ENCODE data around the gene MPC1L. TPM values are rescaled to one million over a fixed set of nuclear protein-coding genes. Genes with fewer than 3 reads are reported as not detected.
"Not testable (repeated sequence)": the region's sequence is repeated elsewhere in the genome, so short reads cannot be mapped to it uniquely, and the experiment has no call there.

MPC1L gene
- total and polyA plus RNA-seq, 4 donors, result not detected

GRCh38 chrX:40581336-40581920 lies 41.8 kb upstream of the MPC1L start:
- Histone ChIP-seq H3K36me3 (ENCODE audit: control insufficient read depth in 1 of 2, insufficient read depth in 2 of 2, low read length in 1 of 2) (no peaks in the 10 kb centered on the region), H3K9me3 (ENCODE audit: control insufficient read depth, low read length) (no peaks in the 10 kb centered on the region), H3K4me1 (ENCODE audit: control insufficient read depth in 1 of 2, insufficient read depth in 2 of 2, low read length in 2 of 2) (no peaks in the 10 kb centered on the region), H3K27ac (ENCODE audit: low read depth in 1 of 2, low read length in 2 of 2) (peak overlapping the region in 1 of 2 donors; percentile 49), H3K4me3 (ENCODE audit: low read length in 2 of 2) (peak overlapping the region; percentile 53 to 77), H3K27me3 (ENCODE audit: control insufficient read depth in 1 of 2, insufficient read depth in 2 of 2, low read length in 1 of 2) (no peaks in the 10 kb centered on the region)
- intact Hi-C loops (cut with DNase I), result no loop called here
- DNase-seq (no peak), ATAC-seq (ENCODE audit: low FRiP score) (no peak)
- 2 to 22% methylated on average over 15 of the region's 15 CpGs for WGBS, 2 donors

GRCh38 chrX:40582178-40582577 lies 41.0 kb upstream of the MPC1L start:
- H3K36me3 ChIP-seq (ENCODE audit: control insufficient read depth in 1 of 2, insufficient read depth in 2 of 2, low read length in 1 of 2); H3K4me3 ChIP-seq (ENCODE audit: low read length in 2 of 2); H3K9me3 ChIP-seq (ENCODE audit: control insufficient read depth, low read length); DNase-seq; H3K27me3 ChIP-seq (ENCODE audit: control insufficient read depth in 1 of 2, insufficient read depth in 2 of 2, low read length in 1 of 2); H3K4me1 ChIP-seq (ENCODE audit: control insufficient read depth in 1 of 2, insufficient read depth in 2 of 2, low read length in 2 of 2); intact Hi-C loops (cut with DNase I); H3K27ac ChIP-seq (ENCODE audit: low read depth in 1 of 2, low read length in 2 of 2); ATAC-seq (ENCODE audit: low FRiP score): not testable (repeated sequence)
- 88 to 90% methylated on average over 13 of the region's 13 CpGs for whole genome bisulfite sequencing, 2 donors

- WGBS, 2 donors, result 67% methylated on average over 2 of the region's 2 CpGs
- DNase-seq, result no peak
- no peaks in the 10 kb centered on the region for H3K36me3 ChIP-seq (ENCODE audit: control insufficient read depth in 1 of 2, insufficient read depth in 2 of 2, low read length in 1 of 2)
- intact Hi-C loops (cut with DNase I), result no loop called here
- no peak for ATAC-seq (ENCODE audit: low FRiP score)
- H3K9me3 ChIP-seq (ENCODE audit: control insufficient read depth, low read length), result no peaks in the 10 kb centered on the region
- no peaks in the 10 kb centered on the region for H3K27me3 ChIP-seq (ENCODE audit: control insufficient read depth in 1 of 2, insufficient read depth in 2 of 2, low read length in 1 of 2)
- no peak overlapping the region for H3K4me3 ChIP-seq (ENCODE audit: low read length in 2 of 2)
- no peak overlapping the region for H3K27ac ChIP-seq (ENCODE audit: low read depth in 1 of 2, low read length in 2 of 2)
- no peaks in the 10 kb centered on the region for H3K4me1 ChIP-seq (ENCODE audit: control insufficient read depth in 1 of 2, insufficient read depth in 2 of 2, low read length in 2 of 2)
Measured at GRCh38 chrX:40582811-40583210, 40.4 kb upstream of the MPC1L start.

- WGBS, 2 donors, result 54 to 67% methylated on average over 1 of the region's 1 CpG
- ATAC-seq (ENCODE audit: low FRiP score); H3K9me3 ChIP-seq (ENCODE audit: control insufficient read depth, low read length); intact Hi-C loops (cut with DNase I); DNase-seq; H3K4me3 ChIP-seq (ENCODE audit: low read length in 2 of 2); H3K36me3 ChIP-seq (ENCODE audit: control insufficient read depth in 1 of 2, insufficient read depth in 2 of 2, low read length in 1 of 2); H3K27ac ChIP-seq (ENCODE audit: low read depth in 1 of 2, low read length in 2 of 2); H3K4me1 ChIP-seq (ENCODE audit: control insufficient read depth in 1 of 2, insufficient read depth in 2 of 2, low read length in 2 of 2); H3K27me3 ChIP-seq (ENCODE audit: control insufficient read depth in 1 of 2, insufficient read depth in 2 of 2, low read length in 1 of 2): not testable (repeated sequence)
Measured at GRCh38 chrX:40587623-40588022, 35.6 kb upstream of the MPC1L start.

- ATAC-seq (ENCODE audit: low FRiP score); H3K9me3 ChIP-seq (ENCODE audit: control insufficient read depth, low read length); H3K4me1 ChIP-seq (ENCODE audit: control insufficient read depth in 1 of 2, insufficient read depth in 2 of 2, low read length in 2 of 2); H3K36me3 ChIP-seq (ENCODE audit: control insufficient read depth in 1 of 2, insufficient read depth in 2 of 2, low read length in 1 of 2); H3K4me3 ChIP-seq (ENCODE audit: low read length in 2 of 2); intact Hi-C loops (cut with DNase I); DNase-seq; H3K27ac ChIP-seq (ENCODE audit: low read depth in 1 of 2, low read length in 2 of 2); H3K27me3 ChIP-seq (ENCODE audit: control insufficient read depth in 1 of 2, insufficient read depth in 2 of 2, low read length in 1 of 2): not testable (repeated sequence)
- WGBS, 2 donors, result 85 to 91% methylated on average over 6 of the region's 6 CpGs
Measured at GRCh38 chrX:40589616-40590321, 33.5 kb upstream of the MPC1L start.

- H3K9me3 ChIP-seq (ENCODE audit: control insufficient read depth, low read length), result no peaks in the 10 kb centered on the region
- DNase-seq, result no peak
- H3K4me3 ChIP-seq (ENCODE audit: low read length in 2 of 2), result no peak overlapping the region
- no peaks in the 10 kb centered on the region for H3K27me3 ChIP-seq (ENCODE audit: control insufficient read depth in 1 of 2, insufficient read depth in 2 of 2, low read length in 1 of 2)
- intact Hi-C loops (cut with DNase I), result no loop called here
- H3K36me3 ChIP-seq (ENCODE audit: control insufficient read depth in 1 of 2, insufficient read depth in 2 of 2, low read length in 1 of 2), result no peaks in the 10 kb centered on the region
- WGBS, 2 donors, result 88 to 97% methylated on average over 6 of the region's 6 CpGs
- no peak for ATAC-seq (ENCODE audit: low FRiP score)
- no peaks in the 10 kb centered on the region for H3K4me1 ChIP-seq (ENCODE audit: control insufficient read depth in 1 of 2, insufficient read depth in 2 of 2, low read length in 2 of 2)
- no peak overlapping the region for H3K27ac ChIP-seq (ENCODE audit: low read depth in 1 of 2, low read length in 2 of 2)
Measured at GRCh38 chrX:40603446-40603845, 19.8 kb upstream of the MPC1L start.

- 62 to 75% methylated on average over 3 of the region's 3 CpGs for WGBS, 2 donors
- intact Hi-C loops (cut with DNase I), result no loop called here
- DNase-seq (no peak), ATAC-seq (ENCODE audit: low FRiP score) (no peak)
- no peak overlapping the region for H3K27ac ChIP-seq (ENCODE audit: low read depth in 1 of 2, low read length in 2 of 2)
- H3K36me3 ChIP-seq (ENCODE audit: control insufficient read depth in 1 of 2, insufficient read depth in 2 of 2, low read length in 1 of 2), result no peaks in the 10 kb centered on the region
- no peaks in the 10 kb centered on the region for H3K4me1 ChIP-seq (ENCODE audit: control insufficient read depth in 1 of 2, insufficient read depth in 2 of 2, low read length in 2 of 2)
- no peaks in the 10 kb centered on the region for H3K27me3 ChIP-seq (ENCODE audit: control insufficient read depth in 1 of 2, insufficient read depth in 2 of 2, low read length in 1 of 2)
- H3K4me3 ChIP-seq (ENCODE audit: low read length in 2 of 2), result no peak overlapping the region
- H3K9me3 ChIP-seq (ENCODE audit: control insufficient read depth, low read length), result no peaks in the 10 kb centered on the region
Measured at GRCh38 chrX:40607381-40607780, 15.8 kb upstream of the MPC1L start.

- WGBS, 2 donors, result 59 to 65% methylated on average over 4 of the region's 4 CpGs
- DNase-seq, result no peak
Measured at GRCh38 chrX:40612511-40612910, 10.7 kb upstream of the MPC1L start.

GRCh38 chrX:40615976-40616375 lies 7.3 kb upstream of the MPC1L start:
- ATAC-seq (ENCODE audit: low FRiP score), result no peak
- intact Hi-C loops (cut with DNase I), result no loop called here
- Histone ChIP-seq H3K9me3 (ENCODE audit: control insufficient read depth, low read length) (no peaks in the 10 kb centered on the region), H3K36me3 (ENCODE audit: control insufficient read depth in 1 of 2, insufficient read depth in 2 of 2, low read length in 1 of 2) (no peaks in the 10 kb centered on the region), H3K4me1 (ENCODE audit: control insufficient read depth in 1 of 2, insufficient read depth in 2 of 2, low read length in 2 of 2) (no peaks in the 10 kb centered on the region), H3K27me3 (ENCODE audit: control insufficient read depth in 1 of 2, insufficient read depth in 2 of 2, low read length in 1 of 2) (no peaks in the 10 kb centered on the region), H3K4me3 (ENCODE audit: low read length in 2 of 2) (no peak overlapping the region), H3K27ac (ENCODE audit: low read depth in 1 of 2, low read length in 2 of 2) (no peak overlapping the region)
- 76 to 80% methylated on average over 9 of the region's 9 CpGs for WGBS, 2 donors
- no peak for DNase-seq

More at GRCh38 chrX:40612511-40612910, 10.7 kb upstream of the MPC1L start:
- intact Hi-C loops (cut with DNase I), result no loop called here
- H3K27me3 ChIP-seq (ENCODE audit: control insufficient read depth in 1 of 2, insufficient read depth in 2 of 2, low read length in 1 of 2), result no peaks in the 10 kb centered on the region
- H3K4me1 ChIP-seq (ENCODE audit: control insufficient read depth in 1 of 2, insufficient read depth in 2 of 2, low read length in 2 of 2), result no peaks in the 10 kb centered on the region
- no peaks in the 10 kb centered on the region for H3K36me3 ChIP-seq (ENCODE audit: control insufficient read depth in 1 of 2, insufficient read depth in 2 of 2, low read length in 1 of 2)
- H3K27ac ChIP-seq (ENCODE audit: low read depth in 1 of 2, low read length in 2 of 2), result no peak overlapping the region
- no peak for ATAC-seq (ENCODE audit: low FRiP score)
- H3K9me3 ChIP-seq (ENCODE audit: control insufficient read depth, low read length), result no peaks in the 10 kb centered on the region
- H3K4me3 ChIP-seq (ENCODE audit: low read length in 2 of 2), result no peak overlapping the region
